Keratinocyte (primary cell): ENCODE data around the gene SND1. TPM values are rescaled to one million over a fixed set of nuclear protein-coding genes. Genes with fewer than 3 reads are reported as not detected.

ENCODE experiments used
- DNase-seq: peaks from one replicate; pipeline ENCODE4 v3.0.0-alpha.2; 2011; ENCODE audit warnings: low read depth, missing footprints, low spot score
- FAIRE-seq: peaks from 2 replicates; lab custom pipeline; 2011; peaks lifted over from hg19 to GRCh38; lab: Jason Lieb, UNC
- H2AFZ ChIP-seq: 2 replicates; pipeline ENCODE4 v1.6.0; 2012; ENCODE audit warnings: low read length, control low read depth, inconsistent platforms; ENCODE audit not compliant: control insufficient read depth
- H3K27ac ChIP-seq: 2 replicates; pipeline ENCODE4 v1.5.1; 2011; ENCODE audit warnings: low read length; ENCODE audit not compliant: control insufficient read depth, insufficient read depth
- H3K27me3 ChIP-seq: 3 replicates; pipeline ENCODE4 v1.6.0; 2011; ENCODE audit warnings: low read length; ENCODE audit not compliant: control insufficient read depth, insufficient read depth; ENCODE audit errors: extremely low read depth
- H3K36me3 ChIP-seq, 2 experiments: 2 replicates in 1 of 2; 3 replicates in 1 of 2; pipeline ENCODE4 v1.5.1; 2011; ENCODE audit warnings: low read length in 2 of 2, mild to moderate bottlenecking in 1 of 2; ENCODE audit not compliant: control insufficient read depth in 2 of 2, insufficient read depth in 2 of 2; ENCODE audit errors: extremely low read depth in 1 of 2
- H3K4me1 ChIP-seq: 3 replicates; pipeline ENCODE4 v1.5.1; 2011; ENCODE audit warnings: low read length; ENCODE audit not compliant: control insufficient read depth, insufficient read depth; ENCODE audit errors: extremely low read depth
- H3K4me2 ChIP-seq: 3 replicates; pipeline ENCODE4 v1.6.0; 2011; ENCODE audit warnings: low read depth, low read length; ENCODE audit not compliant: control insufficient read depth, insufficient read depth; ENCODE audit errors: extremely low read depth
- H3K4me3 ChIP-seq, 3 experiments: fragments of 200-600 bp in 1 of 3; sonication (generic) in 1 of 3; 2 replicates in 2 of 3; 3 replicates in 1 of 3; pipeline ENCODE4 v1.5.1; 2011 to 2016; ENCODE audit warnings: low read length in 3 of 3, mild to moderate bottlenecking in 3 of 3, control low read depth in 2 of 3, inconsistent platforms in 1 of 3, low read depth in 1 of 3, mixed read lengths in 1 of 3, mixed run types in 1 of 3, moderate library complexity in 1 of 3; ENCODE audit not compliant: control insufficient read depth in 2 of 3, insufficient read depth in 2 of 3; ENCODE audit errors: extremely low read depth in 1 of 3
- H3K79me2 ChIP-seq: 2 replicates; pipeline ENCODE4 v1.6.0; 2012; ENCODE audit warnings: low read length; ENCODE audit not compliant: control insufficient read depth, insufficient read depth
- H3K9ac ChIP-seq: 3 replicates; pipeline ENCODE4 v1.6.0; 2011; ENCODE audit warnings: low read length; ENCODE audit not compliant: control insufficient read depth, insufficient read depth; ENCODE audit errors: extremely low read depth
- H3K9me1 ChIP-seq: 3 replicates; pipeline ENCODE4 v1.6.0; 2011; ENCODE audit warnings: low read length; ENCODE audit not compliant: control insufficient read depth, insufficient read depth; ENCODE audit errors: extremely low read depth
- H3K9me3 ChIP-seq: 2 replicates; pipeline ENCODE4 v1.5.1; 2012; ENCODE audit warnings: low read depth, low read length; ENCODE audit not compliant: control insufficient read depth
- H4K20me1 ChIP-seq: 3 replicates; pipeline ENCODE4 v1.6.0; 2011; ENCODE audit warnings: low read length; ENCODE audit not compliant: control insufficient read depth, insufficient read depth; ENCODE audit errors: extremely low read depth
- CTCF ChIP-seq, 3 experiments: IDR thresholded peaks in 1 of 3; conservative IDR thresholded peaks in 1 of 3; optimal IDR thresholded peaks in 1 of 3; 2 replicates in 2 of 3; 3 replicates in 1 of 3; pipeline versions ENCODE3 to v1.5.1; 2011; ENCODE audit warnings: low read length in 3 of 3, mild to moderate bottlenecking in 3 of 3, moderate library complexity in 2 of 3, control low read depth in 1 of 3, inconsistent platforms in 1 of 3; ENCODE audit not compliant: insufficient read depth in 2 of 3; ENCODE audit errors: extremely low read depth in 1 of 3
- EZH2 ChIP-seq: IDR thresholded peaks from one replicate; pipeline ENCODE4 v1.6.1; 2012; ENCODE audit warnings: inconsistent platforms, mild to moderate bottlenecking, low read length, moderate library complexity
- dilution Hi-C: fragments of 300-500 bp; cut with MboI; formaldehyde crosslinking; loops from one replicate; pipeline ENCODE4 v1.7.0; 2020; ENCODE audit warnings: low sequenced_read_pairs; ENCODE audit not compliant: extremely low pct_ligation_motif_present
- polyA plus RNA-seq, 5 experiments: library from polyadenylated mRNA; depleted of rRNA in 3 of 5; stranded (reverse) in 3 of 5; stranded (forward) in 1 of 5; unstranded in 1 of 5; fragments of >200 nt; gene quantifications; 1 replicate in 1 of 5; 2 replicates in 3 of 5; 3 replicates in 1 of 5; pipeline versions ENCODE4 v1.2.1 to v1.2.3, GENCODE V29; 2011 to 2012; ENCODE audit warnings: missing spikeins in 2 of 5, low read depth in 1 of 5, low replicate concordance in 1 of 5

SND1 gene
- polyA plus RNA-seq, 1 donor (not counting 4 experiments of a cell fraction or from before 2014, with no cell fraction given), result 140 TPM

GRCh38 chr7:128008141-128008540, 356.1 kb downstream of the SND1 start:
- TF ChIP-seq EZH2, result no peak
- no peak for TF ChIP-seq CTCF (optimal IDR thresholded peaks at IDR 0.05 in 1 of 3, IDR thresholded peaks at IDR 0.05 in 1 of 3, conservative IDR thresholded peaks at IDR 0.05 in 1 of 3; ENCODE audit: extremely low read depth in 1 of 3, insufficient read depth in 2 of 3, low read length in 3 of 3)
- no peaks in the 10 kb centered on the region for H4K20me1 ChIP-seq
- dilution Hi-C loops, result no loop called here

GRCh38 chr7:128008744-128009143, 356.8 kb downstream of the SND1 start:
- Histone ChIP-seq H3K9ac (no peak overlapping the region), H4K20me1 (no peaks in the 10 kb centered on the region), H2AFZ (no peak overlapping the region), H3K4me2 (no peak overlapping the region), H3K27me3 (no peaks in the 10 kb centered on the region), H3K36me3 (peaks cover 10 to 17% of the 10 kb centered on the region in 2 experiments), H3K9me1 (no peaks in the 10 kb centered on the region), H3K4me3 (no peak overlapping the region), H3K79me2 (no peaks in the 10 kb centered on the region), H3K4me1 (no peaks in the 10 kb centered on the region), H3K9me3 (no peaks in the 10 kb centered on the region), H3K27ac (no peak overlapping the region)
- no peak for FAIRE-seq
- dilution Hi-C loops, result no loop called here
- DNase-seq, result no peak
- TF ChIP-seq EZH2, result no peak
- no peak for TF ChIP-seq CTCF (optimal IDR thresholded peaks at IDR 0.05 in 1 of 3, IDR thresholded peaks at IDR 0.05 in 1 of 3, conservative IDR thresholded peaks at IDR 0.05 in 1 of 3; ENCODE audit: extremely low read depth in 1 of 3, insufficient read depth in 2 of 3, low read length in 3 of 3)

More at GRCh38 chr7:128008141-128008540, 356.1 kb downstream of the SND1 start:
- FAIRE-seq (no peak), DNase-seq (no peak)
- Histone ChIP-seq H3K27me3 (no peaks in the 10 kb centered on the region), H3K9me1 (no peaks in the 10 kb centered on the region), H3K36me3 (peaks cover 11 to 16% of the 10 kb centered on the region in 2 experiments), H3K9ac (no peak overlapping the region), H3K9me3 (no peaks in the 10 kb centered on the region), H3K4me3 (no peak overlapping the region), H2AFZ (no peak overlapping the region), H3K4me1 (no peaks in the 10 kb centered on the region), H3K79me2 (no peaks in the 10 kb centered on the region), H3K27ac (no peak overlapping the region), H3K4me2 (no peak overlapping the region)
